HL-60 (cell line): ENCODE measurements around the gene MOV10L1.

Experiments
- DNase-seq, 2 experiments: peaks; one replicate each; pipeline ENCODE4 v3.0.0-alpha.2; 2010 to 2020; ENCODE audit warnings: low read depth in 1 of 2, low spot score in 1 of 2
- H3K27ac ChIP-seq: fragments of 250-450 bp; sonication (Bioruptor Pico); replicated peaks from 2 replicates; pipeline ENCODE4 v1.5.1; 2020; ENCODE audit warnings: mild to moderate bottlenecking, moderate library complexity
- H3K27me3 ChIP-seq: fragments of 250-450 bp; sonication (Bioruptor Pico); 2 replicates; pipeline ENCODE4 v1.5.1; 2021; ENCODE audit warnings: mild to moderate bottlenecking, moderate library complexity; ENCODE audit not compliant: insufficient read depth, poor library complexity, severe bottlenecking
- H3K4me3 ChIP-seq: replicated peaks from 2 replicates; pipeline ENCODE4 v1.5.1; 2011; ENCODE audit warnings: mild to moderate bottlenecking, control low read depth, low read length; ENCODE audit not compliant: insufficient read depth
- GABPA ChIP-seq: IDR thresholded peaks from 2 replicates; pipeline ENCODE4 v1.6.1; 2012; ENCODE audit warnings: low read depth
- POLR2AphosphoS5 ChIP-seq: IDR thresholded peaks from 2 replicates; pipeline ENCODE4 v1.6.1; 2012; ENCODE audit warnings: low read depth
- SPI1 ChIP-seq: IDR thresholded peaks from 2 replicates; pipeline ENCODE4 v1.6.1; 2012; ENCODE audit warnings: low read depth, mild to moderate bottlenecking, borderline replicate concordance
- TF ChIP-seq, protein P1 (sequence below): IDR thresholded peaks from 2 replicates; pipeline ENCODE4 v1.6.1; 2012; ENCODE audit warnings: low read depth; ENCODE audit not compliant: insufficient replicate concordance
- TF ChIP-seq, protein P2 (sequence below): IDR thresholded peaks from one replicate; pipeline ENCODE4 v1.5.1; 2011; ENCODE audit warnings: low read length, control low read depth, inconsistent platforms; ENCODE audit not compliant: insufficient read depth

The MOV10L1 gene

DNA sequence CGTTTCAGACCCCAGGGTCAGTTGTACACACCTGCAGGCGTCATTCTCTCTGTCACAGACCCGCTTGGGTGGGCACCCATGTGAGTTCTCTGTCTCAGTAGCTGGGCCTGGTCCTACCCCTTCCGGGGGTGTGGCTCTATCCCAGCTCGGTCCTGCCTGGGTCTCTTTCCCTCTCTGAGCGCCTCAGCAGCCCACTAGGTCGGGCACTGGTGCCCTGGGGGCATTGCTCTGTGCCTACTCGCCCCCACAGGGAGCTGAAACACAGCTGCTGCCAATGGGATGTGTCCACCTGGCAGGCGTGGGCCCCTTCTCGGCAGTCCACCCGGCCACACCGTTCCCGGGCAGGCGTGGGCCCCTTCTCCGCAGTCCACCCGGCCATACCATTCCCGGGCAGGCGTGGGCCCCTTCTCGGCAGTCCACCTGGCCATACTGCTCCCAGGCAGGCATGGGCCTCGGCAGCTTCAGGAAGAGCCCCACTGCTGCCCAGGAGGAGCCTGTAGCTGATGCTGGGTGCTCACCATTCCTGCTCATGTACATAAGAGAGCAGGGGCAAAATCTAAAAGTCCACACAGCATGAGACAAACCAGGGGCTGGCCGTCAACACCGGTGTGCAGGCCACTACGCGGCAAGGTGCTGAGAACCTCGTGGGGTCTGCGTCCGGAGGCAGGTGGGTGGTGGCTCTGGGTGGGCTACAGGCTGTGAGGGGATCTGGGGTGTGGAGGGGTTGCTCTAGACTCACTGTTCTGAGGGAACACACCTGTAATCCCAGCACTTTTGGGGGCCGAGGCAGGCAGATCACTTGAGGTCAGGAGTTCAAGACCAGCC lies 16.9 kb upstream of the MOV10L1 start:
- Histone ChIP-seq H3K4me3 (no peak overlapping the region), H3K27me3 (no peaks in the 10 kb centered on the region), H3K27ac (no peak overlapping the region)
- no peak for DNase-seq
- TF ChIP-seq GABPA (no peak), POLR2AphosphoS5 (no peak), SPI1 (no peak)
- TF ChIP-seq, protein P1, sequence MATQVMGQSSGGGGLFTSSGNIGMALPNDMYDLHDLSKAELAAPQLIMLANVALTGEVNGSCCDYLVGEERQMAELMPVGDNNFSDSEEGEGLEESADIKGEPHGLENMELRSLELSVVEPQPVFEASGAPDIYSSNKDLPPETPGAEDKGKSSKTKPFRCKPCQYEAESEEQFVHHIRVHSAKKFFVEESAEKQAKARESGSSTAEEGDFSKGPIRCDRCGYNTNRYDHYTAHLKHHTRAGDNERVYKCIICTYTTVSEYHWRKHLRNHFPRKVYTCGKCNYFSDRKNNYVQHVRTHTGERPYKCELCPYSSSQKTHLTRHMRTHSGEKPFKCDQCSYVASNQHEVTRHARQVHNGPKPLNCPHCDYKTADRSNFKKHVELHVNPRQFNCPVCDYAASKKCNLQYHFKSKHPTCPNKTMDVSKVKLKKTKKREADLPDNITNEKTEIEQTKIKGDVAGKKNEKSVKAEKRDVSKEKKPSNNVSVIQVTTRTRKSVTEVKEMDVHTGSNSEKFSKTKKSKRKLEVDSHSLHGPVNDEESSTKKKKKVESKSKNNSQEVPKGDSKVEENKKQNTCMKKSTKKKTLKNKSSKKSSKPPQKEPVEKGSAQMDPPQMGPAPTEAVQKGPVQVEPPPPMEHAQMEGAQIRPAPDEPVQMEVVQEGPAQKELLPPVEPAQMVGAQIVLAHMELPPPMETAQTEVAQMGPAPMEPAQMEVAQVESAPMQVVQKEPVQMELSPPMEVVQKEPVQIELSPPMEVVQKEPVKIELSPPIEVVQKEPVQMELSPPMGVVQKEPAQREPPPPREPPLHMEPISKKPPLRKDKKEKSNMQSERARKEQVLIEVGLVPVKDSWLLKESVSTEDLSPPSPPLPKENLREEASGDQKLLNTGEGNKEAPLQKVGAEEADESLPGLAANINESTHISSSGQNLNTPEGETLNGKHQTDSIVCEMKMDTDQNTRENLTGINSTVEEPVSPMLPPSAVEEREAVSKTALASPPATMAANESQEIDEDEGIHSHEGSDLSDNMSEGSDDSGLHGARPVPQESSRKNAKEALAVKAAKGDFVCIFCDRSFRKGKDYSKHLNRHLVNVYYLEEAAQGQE: no peak
- TF ChIP-seq, protein P2, sequence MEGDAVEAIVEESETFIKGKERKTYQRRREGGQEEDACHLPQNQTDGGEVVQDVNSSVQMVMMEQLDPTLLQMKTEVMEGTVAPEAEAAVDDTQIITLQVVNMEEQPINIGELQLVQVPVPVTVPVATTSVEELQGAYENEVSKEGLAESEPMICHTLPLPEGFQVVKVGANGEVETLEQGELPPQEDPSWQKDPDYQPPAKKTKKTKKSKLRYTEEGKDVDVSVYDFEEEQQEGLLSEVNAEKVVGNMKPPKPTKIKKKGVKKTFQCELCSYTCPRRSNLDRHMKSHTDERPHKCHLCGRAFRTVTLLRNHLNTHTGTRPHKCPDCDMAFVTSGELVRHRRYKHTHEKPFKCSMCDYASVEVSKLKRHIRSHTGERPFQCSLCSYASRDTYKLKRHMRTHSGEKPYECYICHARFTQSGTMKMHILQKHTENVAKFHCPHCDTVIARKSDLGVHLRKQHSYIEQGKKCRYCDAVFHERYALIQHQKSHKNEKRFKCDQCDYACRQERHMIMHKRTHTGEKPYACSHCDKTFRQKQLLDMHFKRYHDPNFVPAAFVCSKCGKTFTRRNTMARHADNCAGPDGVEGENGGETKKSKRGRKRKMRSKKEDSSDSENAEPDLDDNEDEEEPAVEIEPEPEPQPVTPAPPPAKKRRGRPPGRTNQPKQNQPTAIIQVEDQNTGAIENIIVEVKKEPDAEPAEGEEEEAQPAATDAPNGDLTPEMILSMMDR: no peak

DNA sequence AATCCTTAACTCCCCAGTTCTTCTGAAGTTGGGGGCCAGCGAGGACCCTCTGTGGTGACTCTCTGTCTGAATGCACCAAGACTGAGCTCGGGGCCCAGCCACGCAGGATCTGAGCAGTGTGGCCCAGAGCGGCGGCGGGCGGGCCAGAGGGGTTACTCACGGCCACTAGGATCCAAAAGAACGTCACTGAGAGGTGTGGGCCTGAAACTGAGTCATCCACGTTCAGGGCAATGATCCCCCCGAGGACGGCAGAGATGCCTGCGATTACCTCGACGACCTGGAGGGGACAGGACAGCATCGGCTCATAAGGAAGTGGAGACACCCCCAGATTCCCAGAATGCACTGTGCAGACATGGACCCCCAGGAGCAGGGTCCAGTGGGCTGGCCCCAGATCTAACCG lies 15.8 kb upstream of the MOV10L1 start:
- no peak for TF ChIP-seq GABPA
- TF ChIP-seq, protein P1: no peak

DNA sequence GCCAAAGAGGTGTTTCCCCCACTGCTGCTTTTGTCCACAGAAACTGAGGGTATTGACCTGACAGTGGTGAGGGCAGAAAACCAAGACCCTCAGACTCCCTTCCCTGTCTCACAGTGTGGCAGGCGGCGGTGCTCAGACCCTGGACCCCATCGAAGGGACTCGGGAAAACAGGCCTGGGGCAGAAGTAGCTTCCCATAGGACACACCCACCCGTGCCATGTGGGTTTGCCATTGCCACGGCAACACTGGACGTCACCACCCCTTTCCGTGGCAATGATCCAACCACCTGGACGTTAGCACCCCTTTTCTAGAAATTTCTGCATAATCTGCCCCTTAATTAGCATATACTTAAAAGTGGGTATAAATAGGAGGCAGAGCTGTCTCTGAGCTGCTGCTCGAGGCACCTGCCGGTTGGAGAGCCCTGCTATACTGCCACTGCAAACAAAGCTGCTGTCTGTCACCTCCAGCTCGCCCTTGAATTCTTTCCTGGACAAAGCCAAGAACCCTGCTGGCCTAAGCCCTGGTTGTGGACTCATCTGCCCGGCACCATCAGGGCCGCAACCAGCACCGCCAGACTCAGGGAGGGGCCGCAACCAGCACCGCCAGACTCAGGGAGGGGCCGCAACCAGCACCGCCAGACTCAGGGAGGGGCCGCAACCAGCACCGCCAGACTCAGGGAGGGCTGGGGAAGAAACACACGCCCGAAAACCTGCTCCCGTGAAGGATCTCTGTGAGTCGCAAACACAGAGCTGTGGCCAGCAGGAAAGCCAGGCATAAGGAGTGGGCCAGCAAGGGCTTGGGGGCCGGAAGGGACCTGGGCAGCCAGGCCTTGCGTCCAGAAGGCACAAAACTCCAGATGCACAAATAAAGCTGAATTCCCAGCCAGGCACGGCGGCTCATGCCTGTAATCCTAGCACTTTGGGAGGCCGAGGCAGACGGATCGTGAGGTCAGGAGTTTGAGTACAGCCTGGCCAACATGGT lies 15.0 kb upstream of the MOV10L1 start:
- H3K27me3 ChIP-seq: no peaks in the 10 kb centered on the region

More for the DNA sequence above, 15.8 kb upstream of the MOV10L1 start:
- H3K4me3 ChIP-seq: no peak overlapping the region
- no peak for DNase-seq
- H3K27me3 ChIP-seq: no peaks in the 10 kb centered on the region
- H3K27ac ChIP-seq: no peak overlapping the region

More for the DNA sequence above, 15.0 kb upstream of the MOV10L1 start:
- TF ChIP-seq, protein P2: no peak
- no peak for TF ChIP-seq POLR2AphosphoS5
- no peak for TF ChIP-seq GABPA
- TF ChIP-seq, protein P1: no peak
- no peak for TF ChIP-seq SPI1
- DNase-seq: no peak
- no peak overlapping the region for H3K27ac ChIP-seq
- H3K4me3 ChIP-seq: no peak overlapping the region
